HG02610 (cell line): ENCODE results near the gene TBC1D13.
"Not testable (repeated sequence)": the region's sequence is repeated elsewhere in the genome, so short reads cannot be mapped to it uniquely, and the experiment has no call there.

Experiments
- ATAC-seq: cut with Tn5 transposase; IDR thresholded peaks from one replicate; pipeline ENCODE4 v1.9.1; 2021; ENCODE audit warnings: mild to moderate bottlenecking, moderate library complexity; ENCODE audit not compliant: unreplicated experiment

Gene TBC1D13

DNA sequence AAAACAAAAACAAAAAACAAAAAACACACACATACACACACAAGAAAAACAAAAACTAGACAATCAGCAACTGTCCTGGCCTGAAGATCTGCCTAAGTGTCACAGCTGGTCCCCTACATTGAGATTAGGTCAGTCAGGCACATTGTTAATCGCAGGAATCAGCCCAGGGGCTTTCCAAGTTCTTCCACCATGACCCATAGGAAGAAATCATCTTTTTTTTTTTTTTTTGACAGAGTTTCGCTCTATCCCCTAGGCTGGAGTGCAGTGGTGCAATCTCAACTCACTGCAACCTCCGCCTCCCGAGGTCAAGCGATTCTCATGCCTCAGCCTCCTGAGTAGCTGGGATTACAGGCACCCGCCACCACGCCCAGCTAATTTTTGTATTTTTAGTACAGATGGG is 56.1 kb downstream of the TBC1D13 start:
- not testable (repeated sequence) for ATAC-seq

DNA sequence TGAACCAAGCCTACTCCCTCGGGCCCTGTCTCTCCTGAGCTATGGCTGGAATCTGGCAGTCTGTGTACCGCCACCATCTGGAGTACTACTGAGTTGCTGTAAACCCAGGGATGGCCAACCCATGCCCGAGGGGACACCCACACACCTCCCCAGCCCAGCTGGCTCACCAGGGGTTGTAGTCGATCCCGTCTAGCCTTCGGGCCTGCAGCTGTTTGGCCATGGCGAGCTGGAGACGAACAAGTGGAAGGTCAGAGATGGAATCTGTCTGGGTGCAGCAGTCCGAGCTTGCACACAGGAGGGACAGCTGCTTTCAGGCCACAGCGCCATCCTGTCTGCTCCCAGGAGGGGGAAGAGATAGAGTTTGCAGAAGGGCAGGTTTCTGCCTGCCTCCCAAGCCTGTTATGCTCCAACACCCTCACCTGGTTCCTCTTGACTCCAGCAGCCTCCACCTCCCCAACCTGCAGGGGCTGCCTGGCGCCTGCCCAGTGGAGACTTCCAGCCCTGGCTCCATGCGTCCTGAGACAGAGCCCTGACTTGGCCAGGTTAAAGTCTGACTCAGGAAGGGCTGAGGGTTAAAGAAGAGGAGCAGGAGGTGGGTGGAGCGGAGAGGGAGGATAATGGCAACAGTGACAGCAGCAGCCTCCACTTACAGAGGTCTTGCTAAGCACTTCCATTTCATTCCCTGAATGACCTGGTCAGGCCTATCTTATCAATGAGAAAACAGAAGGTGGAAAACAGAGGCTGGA is 58.3 kb downstream of the TBC1D13 start:
- no peak for ATAC-seq

DNA sequence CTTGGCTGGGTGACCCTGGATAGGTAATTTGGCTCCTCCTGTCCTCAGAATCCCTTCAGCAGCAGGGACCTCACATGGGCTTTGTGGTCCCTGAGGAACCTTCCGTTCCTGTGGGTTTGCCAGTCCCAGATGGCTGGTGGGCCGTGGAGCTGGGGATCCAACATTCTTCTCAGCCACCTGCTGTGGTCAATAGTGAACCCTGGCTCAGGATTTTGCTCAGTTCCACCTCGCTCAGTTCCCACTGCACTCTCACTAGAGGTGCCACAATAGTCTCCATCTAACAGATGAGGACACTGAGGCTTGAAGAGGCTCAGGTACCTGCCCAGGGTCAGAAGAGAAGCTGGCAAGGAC is 59.6 kb downstream of the TBC1D13 start:
- ATAC-seq = no peak

DNA sequence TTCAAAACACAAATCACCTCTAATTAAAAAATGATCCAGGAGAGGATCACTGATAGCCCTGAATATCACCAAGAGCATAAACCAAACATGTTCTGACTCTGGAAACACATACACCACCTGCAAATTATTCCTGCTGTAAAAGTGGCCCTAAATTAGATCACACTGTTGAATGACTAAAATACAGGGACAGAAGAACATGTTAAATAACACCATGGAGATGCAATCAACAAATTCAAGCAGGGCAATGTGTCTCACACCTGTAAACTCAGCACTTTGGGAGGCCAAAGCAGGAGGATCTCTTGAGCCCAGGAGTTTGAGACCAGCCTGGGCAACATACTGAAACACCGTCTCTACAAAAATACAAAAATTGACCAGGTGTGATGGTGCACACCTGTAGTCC is 60.8 kb downstream of the TBC1D13 start:
- ATAC-seq = no peak

DNA sequence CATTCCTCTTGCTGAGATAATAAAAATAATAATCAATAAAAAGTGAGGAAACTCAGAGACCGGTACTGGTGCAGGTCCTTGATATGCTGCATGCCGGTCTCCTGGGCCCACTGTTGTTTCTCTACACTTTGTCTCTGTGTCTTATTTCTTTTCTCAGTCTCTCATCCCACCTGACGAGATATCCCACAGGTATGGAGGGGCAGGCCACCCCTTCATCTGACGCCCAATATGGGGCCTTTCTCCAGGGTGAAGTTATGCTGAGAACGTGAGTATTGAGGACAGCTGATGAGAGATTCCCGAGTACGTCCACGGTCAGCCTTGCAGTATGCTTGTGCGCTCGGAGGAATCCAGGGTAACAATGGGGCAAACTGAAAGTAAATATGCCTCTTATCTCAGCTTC is 64.0 kb downstream of the TBC1D13 start:
- not testable (repeated sequence) for ATAC-seq

DNA sequence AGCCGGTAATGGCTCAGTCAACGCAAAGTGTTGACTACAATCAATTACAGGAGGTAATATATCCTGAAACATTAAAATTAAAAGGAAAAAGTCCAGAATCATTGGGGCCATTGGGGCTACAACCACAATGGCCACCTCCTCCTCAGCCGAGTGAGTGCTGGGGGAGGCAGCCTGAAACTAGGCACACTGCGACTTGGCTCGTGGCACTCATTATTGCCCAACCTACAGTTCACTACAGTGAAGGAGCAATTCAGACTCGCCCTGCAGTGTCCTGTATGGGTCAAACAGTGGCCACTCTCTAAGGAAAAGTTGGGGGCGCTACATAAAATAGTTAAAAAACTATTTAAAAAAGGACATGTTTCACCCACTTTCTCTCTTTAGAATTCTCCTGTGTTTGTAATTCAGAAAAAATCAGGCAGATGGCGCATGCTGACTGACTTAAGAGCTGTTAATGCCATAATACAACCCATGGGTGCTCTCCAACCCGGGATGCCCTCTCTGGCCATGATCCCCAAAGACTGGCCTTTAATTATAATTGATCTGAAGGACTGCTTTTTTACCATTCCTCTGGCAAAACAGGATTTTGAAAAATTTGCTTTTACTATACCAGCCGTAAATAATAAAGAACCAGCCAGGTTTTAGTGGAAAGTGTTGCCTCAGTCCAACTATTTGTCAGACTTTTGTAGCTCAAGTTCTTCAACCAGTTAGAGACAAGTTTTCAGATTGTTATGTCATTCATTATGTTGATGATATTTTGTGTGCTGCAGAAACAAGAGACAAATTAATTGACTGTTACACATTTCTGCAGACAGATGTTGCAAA is 64.9 kb downstream of the TBC1D13 start:
- ATAC-seq = not testable (repeated sequence)

DNA sequence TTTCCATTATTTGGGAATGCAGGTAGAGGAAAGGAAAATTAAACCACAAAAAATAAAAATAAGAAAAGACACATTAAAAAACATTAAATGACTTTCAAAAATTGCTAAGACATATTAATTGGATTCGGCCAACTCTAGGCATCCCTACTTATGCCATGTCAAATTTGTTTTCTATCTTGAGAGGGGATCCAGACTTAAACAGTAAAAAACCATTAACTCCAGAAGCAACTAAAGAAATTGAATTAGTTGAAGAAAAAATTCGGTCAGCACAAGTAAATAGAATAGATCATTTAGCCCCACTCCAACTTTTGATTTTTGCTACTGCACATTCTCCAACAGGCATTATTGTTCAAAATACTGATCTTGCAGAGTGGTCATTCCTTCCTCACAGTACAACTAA is 65.6 kb downstream of the TBC1D13 start:
- not testable (repeated sequence) for ATAC-seq

DNA sequence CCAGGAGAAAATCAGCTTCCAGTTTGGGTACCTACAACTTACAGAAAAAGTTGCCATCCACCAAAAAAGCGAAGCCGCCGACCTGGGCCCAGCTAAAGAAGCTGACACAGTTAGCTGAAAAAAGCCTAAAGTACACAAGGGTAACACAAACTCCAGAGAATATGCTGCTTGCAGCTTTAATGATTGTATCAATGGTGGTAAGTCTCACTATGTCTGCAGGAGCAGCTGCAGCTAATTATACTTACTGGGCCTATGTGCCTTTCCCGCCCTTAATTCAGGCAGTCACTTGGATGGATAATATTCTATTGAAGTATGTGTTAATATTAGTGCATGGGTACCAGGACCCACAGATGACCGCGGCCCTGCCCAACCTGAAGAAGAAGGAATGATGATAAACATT is 67.4 kb downstream of the TBC1D13 start:
- not testable (repeated sequence) for ATAC-seq

DNA sequence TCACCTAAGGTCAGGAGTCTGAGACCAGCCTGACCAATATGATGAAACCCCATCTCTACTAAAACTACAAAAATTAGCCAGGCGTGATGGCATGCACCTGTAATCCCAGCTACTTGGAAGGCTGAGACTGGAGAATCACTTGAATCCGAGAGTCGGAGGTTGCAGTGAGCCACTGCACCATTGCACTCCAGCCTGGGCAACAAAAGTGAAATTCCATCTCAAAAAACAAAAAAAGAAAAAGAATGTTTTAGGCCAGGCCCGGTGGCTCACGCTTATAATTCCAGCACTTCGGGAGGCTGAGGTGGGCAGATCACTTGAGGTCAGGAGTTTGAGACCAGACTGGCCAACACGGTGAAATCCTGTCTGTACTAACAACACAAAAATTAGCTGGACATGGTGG is 71.4 kb downstream of the TBC1D13 start:
- not testable (repeated sequence) for ATAC-seq
